Glomerular visceral epithelial cell (primary cell): ENCODE data around the gene IFNLR1.
"Not testable (repeated sequence)": the region's sequence is repeated elsewhere in the genome, so short reads cannot be mapped to it uniquely, and the experiment has no call there.

ENCODE experiments used
- DNase-seq: peaks from one replicate; pipeline ENCODE4 v3.0.0-alpha.2; 2016; ENCODE audit errors: extremely low spot score

IFNLR1 gene

DNA sequence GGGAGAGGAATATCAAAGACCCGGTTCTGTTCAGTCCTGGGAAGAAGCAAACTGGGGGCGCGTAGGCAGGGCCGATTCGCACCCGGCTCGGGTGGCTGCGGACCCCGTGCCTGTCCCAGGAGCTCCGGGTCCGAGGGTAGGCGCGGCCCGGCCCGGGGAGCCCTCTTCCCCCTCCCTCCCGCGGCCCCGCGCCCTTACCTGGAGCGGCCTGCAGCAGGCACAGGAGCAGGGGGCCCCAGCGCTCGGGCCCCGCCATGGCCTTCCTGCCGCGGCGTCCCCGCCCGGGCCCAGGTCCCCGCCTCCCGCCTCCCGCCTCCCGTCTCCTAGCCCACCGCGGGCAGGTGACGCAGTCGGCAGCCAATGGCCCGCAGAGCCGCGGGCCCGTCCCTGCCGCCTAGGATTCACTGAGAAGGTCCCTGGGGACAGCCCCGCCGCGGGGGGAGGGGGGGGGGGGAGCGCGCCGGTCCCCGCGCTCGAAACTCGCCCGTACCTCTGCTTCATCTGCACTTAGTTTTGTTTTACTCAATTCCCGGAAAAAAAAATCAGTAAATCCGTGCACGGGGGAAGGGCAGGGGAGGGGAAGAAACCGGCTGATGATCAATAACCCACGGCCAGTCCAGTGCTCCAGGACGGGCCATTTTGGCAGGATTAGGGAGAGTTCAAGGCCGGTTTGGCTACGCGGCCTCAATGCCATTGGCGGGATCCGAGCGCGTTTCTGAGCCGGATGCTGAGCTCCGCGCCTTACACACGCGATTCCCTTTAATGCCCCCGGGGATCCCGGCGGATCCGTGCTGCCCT lies at the start of gene IFNLR1:
Gene IFNLR1, minus strand, starts transcription at position 297 of the 798 bp plus-strand sequence. Its CDS starts 41 bp downstream, at position 256.
- DNase-seq = peak; percentile 66

DNA sequence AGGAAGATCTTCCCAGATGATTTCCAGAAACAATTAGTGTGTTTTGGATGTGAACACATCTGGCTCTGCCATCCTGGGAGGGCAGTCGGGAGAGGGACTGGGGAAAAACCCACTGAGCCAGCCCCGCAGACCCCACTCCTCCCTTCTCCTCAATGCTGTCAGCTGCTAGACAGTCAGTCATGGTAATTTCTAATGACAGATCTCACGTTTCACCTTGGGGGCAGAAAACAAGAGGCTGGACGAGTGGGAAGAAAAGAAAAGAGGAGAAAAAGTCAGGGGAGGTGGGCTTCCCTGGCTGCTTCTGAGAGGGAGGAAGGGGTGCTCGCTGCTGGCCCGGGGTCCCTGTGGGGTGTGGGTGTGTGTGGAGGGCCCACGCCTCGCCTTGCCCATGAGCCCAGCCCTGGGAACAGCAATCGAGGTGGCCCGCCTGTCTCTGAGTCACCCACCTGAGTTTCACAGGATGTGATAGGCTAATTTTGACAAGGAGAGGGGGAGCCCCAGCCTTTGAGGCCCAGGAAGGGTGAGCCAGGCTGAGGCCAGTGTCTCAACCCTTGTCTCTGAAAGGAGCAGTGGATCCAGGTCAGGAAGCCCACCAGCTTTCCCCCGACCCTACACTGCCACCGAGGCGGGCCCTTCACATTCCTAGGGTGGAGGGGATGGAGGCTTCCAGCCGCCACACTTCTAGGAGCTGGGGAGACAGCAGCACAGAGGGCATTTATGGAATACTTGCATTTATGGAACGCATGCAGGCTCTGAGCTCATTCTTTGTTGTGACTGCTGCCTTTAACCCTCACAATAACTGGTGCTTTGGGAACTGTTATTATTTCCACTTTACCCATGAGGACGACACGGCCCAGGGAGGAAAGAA lies 49.1 kb upstream of the IFNLR1 start:
- DNase-seq = peak; percentile 19

DNA sequence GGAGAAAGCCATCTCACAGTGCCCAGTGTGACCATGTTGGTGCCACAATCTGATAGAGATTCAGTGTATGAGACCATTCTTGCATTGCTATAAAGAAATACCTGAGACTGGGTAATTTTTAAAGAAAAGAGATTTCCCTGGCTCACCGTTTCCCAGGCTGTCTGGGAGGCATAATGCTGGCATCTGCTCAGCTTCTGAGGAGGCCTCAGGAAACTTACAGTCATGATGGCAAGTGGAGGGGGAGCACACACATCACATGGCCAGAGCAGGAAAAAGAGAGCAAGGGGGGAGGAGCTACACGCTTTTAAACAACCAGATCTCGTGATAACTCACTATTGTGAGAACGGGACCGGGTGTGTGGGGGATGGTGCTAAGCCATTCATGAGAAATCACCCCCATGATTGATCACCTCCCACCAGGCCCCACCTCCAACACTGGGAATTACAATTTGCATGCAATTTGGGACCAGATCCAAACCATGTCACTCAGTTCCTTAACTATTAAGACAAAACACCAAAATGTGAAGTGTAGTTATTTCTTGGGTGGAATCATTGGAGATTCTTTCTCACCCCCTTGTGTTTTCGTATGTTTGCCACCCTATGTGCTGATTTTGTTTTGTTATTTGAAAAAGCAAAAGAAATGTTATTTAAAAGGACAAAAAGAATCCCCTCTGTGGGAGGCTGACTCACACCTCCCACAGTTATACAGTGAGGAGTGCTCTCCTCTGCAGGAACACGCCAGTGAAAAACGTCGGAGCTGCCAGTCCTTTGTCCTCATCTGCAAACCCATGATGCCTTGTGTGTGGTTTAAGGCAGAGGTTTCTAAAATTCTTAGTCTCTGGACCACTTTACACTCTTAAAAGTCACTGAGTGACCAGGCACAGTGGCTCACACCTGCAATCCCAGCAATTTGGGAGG lies 46.9 kb upstream of the IFNLR1 start:
- DNase-seq = no peak

DNA sequence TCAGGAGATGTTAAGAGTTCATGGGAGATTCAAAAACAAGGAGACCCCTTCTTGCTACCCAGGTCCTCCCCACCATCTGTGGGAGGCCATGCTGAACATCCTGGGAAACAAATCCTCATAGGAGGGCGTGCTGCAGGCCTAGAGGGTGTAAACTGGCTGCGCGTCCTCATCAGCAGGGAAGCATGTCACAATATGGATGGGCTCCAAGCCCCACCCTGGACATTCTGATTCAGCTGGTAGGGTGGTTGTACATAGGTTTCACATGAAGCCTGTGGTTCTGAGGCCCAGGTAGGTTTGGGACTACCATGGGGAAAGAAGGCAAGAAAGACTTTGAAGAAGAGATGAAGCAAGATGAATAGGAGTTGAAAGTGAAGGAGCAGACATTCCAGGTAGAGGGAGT lies 44.6 kb upstream of the IFNLR1 start:
- no peak for DNase-seq

DNA sequence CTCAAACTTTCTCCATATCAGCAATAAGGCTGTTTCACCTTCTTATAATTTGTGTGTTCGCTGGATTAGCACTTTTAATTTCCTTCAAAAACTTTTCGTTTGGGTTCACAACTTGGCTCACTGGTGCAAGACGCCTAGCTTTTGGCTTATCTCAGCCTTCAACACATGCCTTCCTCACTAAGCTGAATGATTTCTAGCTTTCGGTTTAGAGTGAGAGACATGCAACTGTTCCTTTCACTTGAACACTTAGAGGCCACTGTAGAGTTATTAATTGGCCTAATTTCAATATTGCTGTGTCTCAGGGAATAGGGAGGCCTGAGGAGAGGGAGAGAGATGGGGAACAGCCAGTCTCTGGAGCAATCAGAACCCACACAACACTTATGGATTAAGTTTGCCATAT lies 41.2 kb upstream of the IFNLR1 start:
- DNase-seq = no peak

DNA sequence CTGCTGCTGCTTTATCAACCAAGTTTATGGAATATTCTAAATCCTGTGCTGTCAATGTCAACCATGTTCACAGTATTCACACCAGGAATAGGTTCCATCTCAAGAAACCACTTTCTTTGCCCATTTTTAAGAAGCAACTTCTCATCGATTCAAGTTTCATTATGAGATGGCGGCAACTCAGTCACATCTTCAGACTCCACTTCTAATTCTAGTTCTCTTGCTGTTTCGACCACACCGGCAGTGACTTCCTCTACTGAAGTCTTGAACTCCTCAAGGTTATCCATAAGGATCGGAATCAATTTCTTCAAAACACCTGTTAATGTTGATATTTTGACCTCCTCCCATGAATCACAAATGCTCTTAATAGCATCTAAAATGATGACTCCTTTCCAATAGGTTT lies 39.7 kb upstream of the IFNLR1 start:
- DNase-seq = no peak

DNA sequence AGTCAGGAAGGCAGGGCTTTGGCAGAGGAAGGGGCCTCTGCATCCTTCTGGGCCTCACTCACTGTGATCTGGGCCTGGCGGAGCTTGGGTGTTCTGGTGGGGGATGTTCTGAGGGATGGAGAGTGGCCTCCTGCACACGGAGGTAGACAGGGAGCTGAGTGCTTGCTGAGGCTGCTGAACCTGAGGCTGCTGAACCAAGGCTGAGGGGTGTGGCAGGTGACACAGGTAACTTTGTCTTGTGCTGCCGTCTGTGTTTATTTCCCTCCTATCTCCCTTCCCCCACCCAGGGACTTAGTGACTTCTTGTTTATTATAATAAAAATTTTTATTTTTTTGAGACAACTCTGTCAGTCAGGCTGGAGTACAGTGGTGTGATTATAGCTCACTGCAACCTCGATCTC lies 37.7 kb upstream of the IFNLR1 start:
- no peak for DNase-seq

- no peak for DNase-seq
These were observed 37.0 kb upstream of the IFNLR1 start for GRCh38 chr1:24224086-24224485.

GRCh38 chr1:24222793-24223192 lies 35.7 kb upstream of the IFNLR1 start:
- no peak for DNase-seq

GRCh38 chr1:24222008-24222605 lies 35.0 kb upstream of the IFNLR1 start:
- no peak for DNase-seq

DNA sequence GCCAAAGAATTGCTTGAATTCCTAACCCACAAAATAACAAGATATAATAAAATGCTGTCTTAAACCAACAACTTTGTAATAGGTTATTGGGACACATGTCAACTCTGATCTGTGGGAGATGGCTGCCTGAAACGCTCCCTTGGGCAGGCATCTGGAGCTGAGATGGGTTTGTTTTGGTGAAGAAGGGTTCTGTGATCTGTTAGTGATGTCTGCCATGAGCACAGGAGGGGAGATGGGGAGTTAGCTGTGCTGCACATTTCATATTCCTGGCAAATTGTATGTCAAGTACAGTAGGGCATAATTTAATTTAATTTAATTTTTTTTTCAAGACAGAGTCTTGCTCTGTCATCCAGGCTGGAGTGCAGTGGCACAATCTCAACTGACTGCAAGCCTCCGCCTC lies 34.2 kb upstream of the IFNLR1 start:
- no peak for DNase-seq

DNA sequence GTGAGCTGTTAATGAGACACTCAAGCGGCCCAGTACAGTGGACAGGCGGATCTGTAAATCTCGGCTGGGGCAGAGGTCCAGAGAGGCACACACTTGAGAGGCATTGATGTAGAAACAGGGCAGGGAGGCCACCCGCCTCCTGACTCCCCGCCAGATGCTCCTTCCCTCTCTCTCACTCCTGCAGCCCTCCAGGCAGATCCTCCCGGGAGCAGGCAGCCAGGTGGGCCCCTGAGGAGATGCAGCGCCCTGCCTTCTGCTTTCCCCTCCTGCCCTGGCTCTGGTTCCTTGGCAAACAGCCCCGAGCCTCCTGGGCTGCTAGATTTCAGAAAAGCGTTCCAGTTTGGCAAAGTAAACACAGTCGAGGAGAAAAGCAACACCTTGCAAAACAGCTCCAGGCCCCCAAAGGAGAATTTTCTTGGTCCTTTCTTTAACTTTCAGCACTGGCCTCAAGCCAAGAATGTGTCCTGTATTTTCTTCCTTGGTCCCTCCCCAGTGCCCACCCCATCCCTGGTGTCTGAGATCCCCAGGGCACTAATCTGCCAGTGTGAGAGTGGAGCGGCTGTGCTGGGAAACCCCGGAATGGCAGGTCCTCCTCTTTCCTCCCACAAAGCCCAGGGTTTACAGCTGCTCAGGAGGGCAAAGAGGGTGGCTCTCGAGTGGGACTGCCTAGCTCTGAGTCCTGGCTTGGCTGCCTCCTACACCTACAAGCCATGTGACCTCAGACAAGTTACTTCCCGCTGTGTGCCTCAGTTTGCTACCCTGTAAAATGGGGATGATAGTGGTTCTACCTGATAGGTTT lies 29.4 kb upstream of the IFNLR1 start:
- no peak for DNase-seq

DNA sequence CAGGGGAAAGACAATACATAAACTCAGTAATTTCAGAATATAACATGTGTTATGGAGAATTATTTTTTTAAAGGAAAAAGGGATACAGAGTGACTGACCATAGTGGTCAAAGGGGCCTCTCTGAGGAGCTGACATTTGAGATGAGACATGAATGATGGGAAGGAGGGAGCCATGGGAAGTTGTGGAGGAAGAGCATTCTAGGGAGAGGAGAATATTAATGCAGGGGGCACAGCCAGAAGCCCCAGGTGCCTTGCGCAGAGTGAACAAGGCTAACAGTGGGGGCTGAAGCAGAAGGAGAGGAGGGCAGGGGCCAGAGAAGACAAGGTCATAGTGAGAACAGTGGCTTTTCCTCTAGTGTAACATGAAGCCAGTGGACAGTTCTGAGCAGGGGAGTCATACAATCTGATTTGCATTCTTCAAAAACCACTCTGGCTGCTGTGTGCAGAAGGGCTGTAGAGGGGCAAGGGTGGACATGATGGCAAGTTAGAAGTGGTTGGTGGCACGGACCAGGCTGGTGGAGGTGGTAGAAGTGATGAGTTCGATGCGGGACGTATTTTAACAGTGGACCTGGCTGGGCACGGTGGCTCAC lies 28.2 kb upstream of the IFNLR1 start:
- no peak for DNase-seq

- no peak for DNase-seq
These were observed 25.3 kb upstream of the IFNLR1 start for GRCh38 chr1:24212376-24212775.

DNA sequence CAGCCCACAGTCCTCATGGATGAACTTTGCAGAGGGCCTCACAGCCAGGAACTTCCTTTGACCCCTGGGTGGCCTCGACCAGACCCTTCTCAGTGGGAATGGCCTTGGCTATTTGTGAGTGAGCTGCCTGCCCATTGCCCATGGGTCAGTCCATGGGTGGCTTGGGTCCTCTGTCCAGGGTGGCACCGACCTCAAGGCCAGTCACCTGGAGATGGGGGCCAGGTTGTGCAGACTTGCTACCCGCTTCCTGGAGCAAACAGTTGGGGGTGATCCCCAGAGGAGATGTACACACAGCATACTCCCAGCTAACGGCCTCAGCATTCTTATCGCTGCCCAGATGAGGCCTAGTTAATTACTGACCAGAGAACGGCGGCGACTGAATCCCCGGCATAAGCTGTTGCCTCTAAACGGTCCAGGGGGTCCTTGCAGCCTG lies 23.1 kb upstream of the IFNLR1 start:
- no peak for DNase-seq

DNA sequence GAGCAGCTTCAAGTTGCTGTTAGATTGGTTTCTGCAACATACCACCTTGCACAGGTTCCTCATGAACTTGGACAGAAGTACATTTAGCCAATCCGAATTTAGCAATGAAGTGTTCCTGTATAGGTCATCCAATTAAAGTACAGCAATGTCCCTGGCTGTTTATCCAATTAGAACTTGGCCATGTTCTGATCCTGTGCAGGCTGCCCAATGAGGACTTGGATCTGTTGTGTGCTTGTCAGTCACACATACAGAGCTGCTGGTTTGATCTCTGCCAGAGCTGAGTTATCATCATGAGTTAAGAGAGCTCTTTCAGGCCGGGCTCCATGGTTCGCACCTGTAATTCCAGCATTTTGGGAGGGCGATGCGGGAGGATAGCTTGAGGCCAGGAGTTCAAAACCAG lies 22.0 kb upstream of the IFNLR1 start:
- DNase-seq = no peak

GRCh38 chr1:24207709-24208108 lies 20.6 kb upstream of the IFNLR1 start:
- DNase-seq = no peak

- DNase-seq = not testable (repeated sequence)
These were observed 20.3 kb upstream of the IFNLR1 start for GRCh38 chr1:24207395-24207687.

DNA sequence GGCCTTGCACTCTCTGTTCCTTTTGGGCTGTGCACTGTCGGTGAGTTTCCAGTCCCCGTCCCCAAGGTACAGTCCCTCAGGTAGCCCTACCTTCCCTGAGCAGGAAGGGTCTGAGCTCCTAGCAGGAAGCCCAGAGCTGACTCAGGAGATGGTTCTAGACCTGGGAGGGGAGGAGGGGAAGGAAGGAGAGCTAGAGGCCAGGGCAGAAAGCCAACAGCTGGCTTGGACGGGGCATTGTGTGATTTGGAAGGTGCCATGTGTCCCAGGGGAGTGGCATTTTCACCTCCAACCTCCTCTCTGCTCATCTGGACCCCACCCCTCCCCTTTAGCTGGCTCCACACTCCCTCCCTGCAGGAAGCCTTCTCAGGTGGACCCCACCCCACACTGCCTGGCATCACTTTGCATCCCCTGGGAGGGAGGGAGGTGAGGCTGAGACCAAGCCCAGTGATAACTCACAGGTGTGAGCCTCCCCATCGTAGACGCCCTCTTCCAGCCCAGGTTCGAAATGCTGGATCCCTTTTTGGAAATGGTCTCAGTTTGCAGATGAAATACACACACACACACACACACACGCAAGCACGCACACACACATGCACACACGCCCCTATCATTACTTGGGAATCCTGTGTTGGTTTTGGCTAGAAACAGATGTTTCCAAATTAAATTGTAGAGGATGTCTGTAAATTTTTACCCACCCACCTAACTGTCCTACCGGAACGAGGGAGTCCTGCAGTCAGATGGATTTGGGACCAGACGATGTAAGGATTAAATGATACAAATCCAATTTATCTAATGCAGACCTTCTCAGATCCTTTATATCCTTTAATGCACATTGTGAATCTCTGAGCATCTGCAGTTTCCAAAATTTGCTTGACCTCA lies 19.7 kb upstream of the IFNLR1 start:
- DNase-seq = no peak
